Psoas muscle (tissue), 8 donors: ENCODE results near the gene POLR3E. TPM values are rescaled to one million over a fixed set of nuclear protein-coding genes. Genes with fewer than 3 reads are reported as not detected.

Source experiments
- ATAC-seq, 4 donors: fragments of 200-7000 bp; cut with Tn5 transposase; one replicate each; pipeline ENCODE4 v1.9.1; 2020; ENCODE audit warnings: moderate library complexity in 3 of 4, mild to moderate bottlenecking in 2 of 4
- DNase-seq, 2 donors: peaks; one replicate each; pipeline ENCODE4 v3.0.0-alpha.2; 2020
- H3K27ac ChIP-seq: fragments of 200-600 bp; one replicate; pipeline ENCODE4 v1.8.0; 2022
- H3K27me3 ChIP-seq, 3 donors: fragments of 200-600 bp in 1 of 3; one replicate each; pipeline versions ENCODE4 v1.6.1 to v1.8.0; 2013 to 2022; ENCODE audit warnings: low read length in 2 of 3, mild to moderate bottlenecking in 2 of 3, moderate library complexity in 1 of 3; ENCODE audit not compliant: insufficient read depth in 3 of 3
- H3K36me3 ChIP-seq, 2 donors: fragments of 200-600 bp in 1 of 2; one replicate each; pipeline versions ENCODE4 v1.6.1 to v1.8.0; 2013 to 2022; ENCODE audit warnings: low read depth in 1 of 2, mild to moderate bottlenecking in 1 of 2, moderate library complexity in 1 of 2; ENCODE audit not compliant: insufficient read depth in 1 of 2
- H3K4me1 ChIP-seq: fragments of 200-600 bp; one replicate; pipeline ENCODE4 v1.8.0; 2022
- H3K4me3 ChIP-seq: fragments of 200-600 bp; one replicate; pipeline ENCODE4 v1.8.0; 2022; ENCODE audit warnings: mild to moderate bottlenecking
- H3K9me3 ChIP-seq: fragments of 200-600 bp; one replicate; pipeline ENCODE4 v1.8.0; 2022
- WGBS, 3 donors: extraction: QIAGEN DNeasy Blood & Tissue Kit; methylation state at CpG; one replicate each; pipeline versions ENCODE4 v1.1.6 to v1.1.7; 2013; 5-methylcytosine and 5-hydroxymethylcytosine counted together
- intact Hi-C, 2 donors: fragments of 100-400 bp; cut with DNase I; formaldehyde crosslinking; loops; one replicate each; pipeline versions ENCODE4 v1.11.0 to v1.14.2; 2022
- polyA plus RNA-seq, 3 donors: library from polyadenylated mRNA; stranded (reverse); fragments of 200-250 nt; gene quantifications; one replicate each; pipeline ENCODE4 v1.2.3, GENCODE V29; 2013
- total RNA-seq, 4 donors: library from RNA; stranded (reverse); fragmentation: NEBNext Ultra II Directional in 2 of 4; extraction: Animal tissue kit (Norgen Biotek cat#: 25700) in 2 of 4; gene quantifications; one replicate each; pipeline versions ENCODE4 v1.2.1 to v1.2.4, GENCODE V29; 2021 to 2023
- TF ChIP-seq, protein P1 (sequence below): fragments of 200-600 bp; IDR thresholded peaks from one replicate; pipeline ENCODE4 v1.8.0; 2022; ENCODE audit warnings: antibody characterized with exemption
- donor health status: healthy with polysubstance abuse.
- donor health status: DM: no; HTN: no; CAD: no; lungs with moderate emphysema.
- donor health status: Bipolar disorder and iron deficiency.
- donor health status: healthy.
- donor health status: DM: yes; HTN: yes; CAD: no.
- donor health status: DM: no; HTN: no; CAD: no.
- donor health status: DM: no; HTN: no; CAD: no.
- donor health status: DM: yes; HTN: yes; CAD: no.

Gene POLR3E
- total and polyA plus RNA-seq, 7 donors: 45.6 to 119 (median 90.1) TPM

- TF ChIP-seq, protein P1, sequence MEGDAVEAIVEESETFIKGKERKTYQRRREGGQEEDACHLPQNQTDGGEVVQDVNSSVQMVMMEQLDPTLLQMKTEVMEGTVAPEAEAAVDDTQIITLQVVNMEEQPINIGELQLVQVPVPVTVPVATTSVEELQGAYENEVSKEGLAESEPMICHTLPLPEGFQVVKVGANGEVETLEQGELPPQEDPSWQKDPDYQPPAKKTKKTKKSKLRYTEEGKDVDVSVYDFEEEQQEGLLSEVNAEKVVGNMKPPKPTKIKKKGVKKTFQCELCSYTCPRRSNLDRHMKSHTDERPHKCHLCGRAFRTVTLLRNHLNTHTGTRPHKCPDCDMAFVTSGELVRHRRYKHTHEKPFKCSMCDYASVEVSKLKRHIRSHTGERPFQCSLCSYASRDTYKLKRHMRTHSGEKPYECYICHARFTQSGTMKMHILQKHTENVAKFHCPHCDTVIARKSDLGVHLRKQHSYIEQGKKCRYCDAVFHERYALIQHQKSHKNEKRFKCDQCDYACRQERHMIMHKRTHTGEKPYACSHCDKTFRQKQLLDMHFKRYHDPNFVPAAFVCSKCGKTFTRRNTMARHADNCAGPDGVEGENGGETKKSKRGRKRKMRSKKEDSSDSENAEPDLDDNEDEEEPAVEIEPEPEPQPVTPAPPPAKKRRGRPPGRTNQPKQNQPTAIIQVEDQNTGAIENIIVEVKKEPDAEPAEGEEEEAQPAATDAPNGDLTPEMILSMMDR: no peak
- intact Hi-C loops: loop anchor here (10.0 kb wide), 1 partner anchor 50 kb away; no protein-coding TSS in a partner anchor
- peak; percentile 98 to 99 for DNase-seq
Observed at GRCh38 chr16:22374311-22375116, 77.3 kb downstream of the POLR3E start, which contains the start of gene CDR2. Gene CDR2, minus strand, starts transcription at chr16:22374619. Its CDS starts 310 bp downstream, at chr16:22374309.

DNA sequence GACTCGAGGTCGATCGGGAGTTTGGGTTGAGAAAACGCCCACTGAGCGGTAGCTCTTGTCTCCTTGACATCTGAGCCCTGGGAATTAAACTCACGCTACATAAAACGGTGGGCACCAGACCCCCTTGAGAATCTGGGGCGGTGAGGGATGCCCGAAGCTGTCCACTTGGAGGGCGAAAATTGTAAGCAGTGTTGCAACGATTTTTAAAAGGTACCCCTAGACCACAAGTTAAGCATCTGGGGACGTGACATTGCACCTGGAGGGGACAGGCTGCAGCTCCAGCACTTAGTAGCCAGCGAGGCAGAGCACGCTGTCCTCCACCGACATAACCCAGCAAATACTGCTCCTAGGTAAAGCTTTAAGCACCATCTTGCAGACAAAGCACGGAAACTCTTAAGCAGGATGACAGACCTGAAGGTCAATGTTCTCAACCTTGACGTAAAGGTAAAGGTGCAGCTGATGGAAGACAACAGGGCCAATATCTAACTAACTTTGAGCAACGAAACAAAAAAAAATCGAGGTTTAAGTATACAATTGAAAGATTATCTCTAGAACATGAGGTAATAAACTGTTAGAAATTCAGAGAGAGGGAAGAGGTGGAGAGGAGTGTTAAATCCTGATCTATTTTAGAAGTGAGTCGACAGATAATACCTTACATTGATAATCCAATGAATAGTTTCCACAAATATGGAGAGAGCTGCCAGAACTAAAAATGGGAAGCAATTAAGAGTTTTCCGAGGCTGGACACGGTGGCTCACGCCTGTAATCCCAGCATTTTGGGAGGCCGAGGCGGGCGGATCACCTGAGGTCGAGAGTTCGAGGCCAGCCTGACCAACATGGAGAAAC, 78.1 kb downstream of the POLR3E start:
- DNase-seq (no peak), ATAC-seq (peak in 1 of 4 donors; percentile 7)
- Histone ChIP-seq H3K4me3 (peak overlapping the region; percentile 96), H3K27ac (peak overlapping the region; percentile 77), H3K4me1 (peaks cover 2% of the 10 kb centered on the region), H3K27me3 (no peaks in the 10 kb centered on the region), H3K9me3 (no peaks in the 10 kb centered on the region), H3K36me3 (no peaks in the 10 kb centered on the region)
- 29 to 37% (median 34%) methylated on average over 25 to 28 of the region's 28 CpGs for WGBS, 3 donors
- TF ChIP-seq, protein P1: no peak
- intact Hi-C loops: loop anchor here (10.0 kb wide), 1 partner anchor 49 kb away; no protein-coding TSS in a partner anchor

More at GRCh38 chr16:22374311-22375116, 77.3 kb downstream of the POLR3E start, which contains the start of gene CDR2:
- no peaks in the 10 kb centered on the region for H3K36me3 ChIP-seq
- no peaks in the 10 kb centered on the region for H3K27me3 ChIP-seq
- H3K4me1 ChIP-seq: peaks cover 10% of the 10 kb centered on the region
- peak within 1 kb of the TSS; percentile 77 for H3K27ac ChIP-seq
- WGBS, 3 donors: 0 to 1% (median 0%) methylated on average over 80 to 96 of the region's 96 CpGs
- peak within 1 kb of the TSS; percentile 96 for H3K4me3 ChIP-seq
- H3K9me3 ChIP-seq: no peaks in the 10 kb centered on the region
- peak; percentile 97 to 98 (median 98) for ATAC-seq

DNA sequence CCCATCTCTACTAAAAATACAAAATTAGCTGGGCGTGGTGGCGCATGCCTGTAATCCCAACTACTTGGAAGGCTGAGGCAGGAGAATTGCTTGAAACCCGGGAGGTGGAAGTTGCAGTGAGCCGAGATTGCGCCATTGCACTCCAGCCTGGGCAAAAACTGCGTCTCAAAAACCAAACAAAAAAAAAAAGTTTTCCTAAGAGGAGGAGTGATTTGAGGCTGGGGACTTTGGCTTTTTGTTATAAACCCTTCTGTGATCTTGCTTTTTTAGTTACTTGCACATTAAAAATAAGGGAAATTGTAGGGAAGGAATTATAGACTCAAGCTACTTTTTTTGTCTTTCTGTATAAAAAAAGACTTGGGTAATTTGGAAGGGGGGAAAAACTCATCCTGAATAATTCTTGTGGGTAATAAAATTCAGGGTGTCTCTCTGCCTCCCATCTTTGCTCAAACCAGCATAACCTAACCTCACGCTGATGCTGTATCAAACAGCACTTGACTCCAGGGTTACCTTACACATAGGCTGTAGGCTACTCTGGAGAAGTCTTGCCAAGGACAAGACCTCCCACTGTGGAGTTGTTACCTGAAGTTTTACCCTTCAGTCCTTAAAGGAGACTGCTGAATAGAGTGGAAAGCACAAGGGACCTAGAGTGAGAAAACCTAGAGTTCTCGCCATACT, 78.9 kb downstream of the POLR3E start:
- intact Hi-C loops: loop anchor here (10.0 kb wide), 1 partner anchor 49 kb away; no protein-coding TSS in a partner anchor
- DNase-seq: no peak
- TF ChIP-seq, protein P1: no peak
- ATAC-seq: no peak
- H3K27ac ChIP-seq: no peak overlapping the region
- no peak overlapping the region for H3K4me3 ChIP-seq
- H3K27me3 ChIP-seq: no peaks in the 10 kb centered on the region
- no peaks in the 10 kb centered on the region for H3K4me1 ChIP-seq
- 84 to 95% (median 94%) methylated on average over 8 of the region's 8 CpGs for WGBS, 3 donors
- H3K9me3 ChIP-seq: no peaks in the 10 kb centered on the region
- H3K36me3 ChIP-seq: no peaks in the 10 kb centered on the region

- intact Hi-C loops: loop anchor here (10.0 kb wide), 1 partner anchor 45 kb away; no protein-coding TSS in a partner anchor
- no peaks in the 10 kb centered on the region for H3K9me3 ChIP-seq
- no peaks in the 10 kb centered on the region for H3K36me3 ChIP-seq
- H3K27ac ChIP-seq: no peak overlapping the region
- no peaks in the 10 kb centered on the region for H3K27me3 ChIP-seq
- DNase-seq: no peak
- H3K4me1 ChIP-seq: no peaks in the 10 kb centered on the region
- TF ChIP-seq, protein P1: no peak
- WGBS, 3 donors: 96 to 99% (median 97%) methylated on average over 7 of the region's 7 CpGs
- no peak overlapping the region for H3K4me3 ChIP-seq
- no peak for ATAC-seq
Observed at GRCh38 chr16:22379656-22380055, 82.4 kb downstream of the POLR3E start.
